Measurements from ENCODE around the gene PTPRD.

DNA sequence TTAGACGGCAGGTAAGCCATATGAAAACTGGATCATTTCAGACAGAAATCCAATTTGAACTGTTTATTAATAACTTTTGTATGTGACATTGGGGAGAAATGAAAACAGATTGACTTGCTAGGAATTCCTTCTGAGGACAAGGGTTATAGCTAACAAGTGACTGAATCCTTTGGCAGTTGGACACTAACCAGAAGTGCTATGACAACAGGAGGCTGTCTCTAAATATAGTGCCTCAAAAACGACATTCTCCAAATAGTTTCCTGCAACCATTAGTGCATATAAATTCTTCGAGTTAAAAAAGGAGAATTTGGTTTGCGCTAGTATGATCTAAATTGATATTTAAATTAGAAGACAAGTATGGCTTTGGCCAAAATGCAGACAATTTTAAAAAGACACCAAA is 338.6 kb downstream of the PTPRD start:
- TF ChIP-seq, protein P1, sequence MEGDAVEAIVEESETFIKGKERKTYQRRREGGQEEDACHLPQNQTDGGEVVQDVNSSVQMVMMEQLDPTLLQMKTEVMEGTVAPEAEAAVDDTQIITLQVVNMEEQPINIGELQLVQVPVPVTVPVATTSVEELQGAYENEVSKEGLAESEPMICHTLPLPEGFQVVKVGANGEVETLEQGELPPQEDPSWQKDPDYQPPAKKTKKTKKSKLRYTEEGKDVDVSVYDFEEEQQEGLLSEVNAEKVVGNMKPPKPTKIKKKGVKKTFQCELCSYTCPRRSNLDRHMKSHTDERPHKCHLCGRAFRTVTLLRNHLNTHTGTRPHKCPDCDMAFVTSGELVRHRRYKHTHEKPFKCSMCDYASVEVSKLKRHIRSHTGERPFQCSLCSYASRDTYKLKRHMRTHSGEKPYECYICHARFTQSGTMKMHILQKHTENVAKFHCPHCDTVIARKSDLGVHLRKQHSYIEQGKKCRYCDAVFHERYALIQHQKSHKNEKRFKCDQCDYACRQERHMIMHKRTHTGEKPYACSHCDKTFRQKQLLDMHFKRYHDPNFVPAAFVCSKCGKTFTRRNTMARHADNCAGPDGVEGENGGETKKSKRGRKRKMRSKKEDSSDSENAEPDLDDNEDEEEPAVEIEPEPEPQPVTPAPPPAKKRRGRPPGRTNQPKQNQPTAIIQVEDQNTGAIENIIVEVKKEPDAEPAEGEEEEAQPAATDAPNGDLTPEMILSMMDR (IDR thresholded peaks at IDR 0.05) = no peak
- TF ChIP-seq TCF7L2 (IDR thresholded peaks at IDR 0.05; ENCODE audit: low read depth, low read length) (no peak), POLR2AphosphoS5 (IDR thresholded peaks at IDR 0.05; ENCODE audit: low read depth, low read length) (no peak), SIN3A (IDR thresholded peaks at IDR 0.05; ENCODE audit: borderline replicate concordance, insufficient read depth, low read depth, low read length) (no peak)
- TF ChIP-seq, protein P2, sequence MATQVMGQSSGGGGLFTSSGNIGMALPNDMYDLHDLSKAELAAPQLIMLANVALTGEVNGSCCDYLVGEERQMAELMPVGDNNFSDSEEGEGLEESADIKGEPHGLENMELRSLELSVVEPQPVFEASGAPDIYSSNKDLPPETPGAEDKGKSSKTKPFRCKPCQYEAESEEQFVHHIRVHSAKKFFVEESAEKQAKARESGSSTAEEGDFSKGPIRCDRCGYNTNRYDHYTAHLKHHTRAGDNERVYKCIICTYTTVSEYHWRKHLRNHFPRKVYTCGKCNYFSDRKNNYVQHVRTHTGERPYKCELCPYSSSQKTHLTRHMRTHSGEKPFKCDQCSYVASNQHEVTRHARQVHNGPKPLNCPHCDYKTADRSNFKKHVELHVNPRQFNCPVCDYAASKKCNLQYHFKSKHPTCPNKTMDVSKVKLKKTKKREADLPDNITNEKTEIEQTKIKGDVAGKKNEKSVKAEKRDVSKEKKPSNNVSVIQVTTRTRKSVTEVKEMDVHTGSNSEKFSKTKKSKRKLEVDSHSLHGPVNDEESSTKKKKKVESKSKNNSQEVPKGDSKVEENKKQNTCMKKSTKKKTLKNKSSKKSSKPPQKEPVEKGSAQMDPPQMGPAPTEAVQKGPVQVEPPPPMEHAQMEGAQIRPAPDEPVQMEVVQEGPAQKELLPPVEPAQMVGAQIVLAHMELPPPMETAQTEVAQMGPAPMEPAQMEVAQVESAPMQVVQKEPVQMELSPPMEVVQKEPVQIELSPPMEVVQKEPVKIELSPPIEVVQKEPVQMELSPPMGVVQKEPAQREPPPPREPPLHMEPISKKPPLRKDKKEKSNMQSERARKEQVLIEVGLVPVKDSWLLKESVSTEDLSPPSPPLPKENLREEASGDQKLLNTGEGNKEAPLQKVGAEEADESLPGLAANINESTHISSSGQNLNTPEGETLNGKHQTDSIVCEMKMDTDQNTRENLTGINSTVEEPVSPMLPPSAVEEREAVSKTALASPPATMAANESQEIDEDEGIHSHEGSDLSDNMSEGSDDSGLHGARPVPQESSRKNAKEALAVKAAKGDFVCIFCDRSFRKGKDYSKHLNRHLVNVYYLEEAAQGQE (IDR thresholded peaks at IDR 0.05; ENCODE audit: insufficient read depth in 1 of 2, low read depth in 2 of 2, low read length in 1 of 2) = no peak
